Osteocyte (in vitro differentiated cells): ENCODE results near the gene NECTIN1. TPM values are rescaled to one million over a fixed set of nuclear protein-coding genes. Genes with fewer than 3 reads are reported as not detected.

Source experiments
- DNase-seq: peaks from one replicate; pipeline ENCODE4 v3.0.0; 2021; ENCODE audit warnings: mixed read lengths; ENCODE audit not compliant: unreplicated experiment; ENCODE audit errors: extremely low spot score
- H3K27ac Mint-ChIP-seq: one replicate; pipeline ENCODE4 v1.8.0; 2021; ENCODE audit warnings: mild to moderate bottlenecking, mixed read lengths; ENCODE audit not compliant: unreplicated experiment
- H3K27me3 Mint-ChIP-seq: one replicate; pipeline ENCODE4 v1.8.0; 2021; ENCODE audit warnings: mixed read lengths; ENCODE audit not compliant: unreplicated experiment
- H3K36me3 Mint-ChIP-seq: one replicate; pipeline ENCODE4 v1.8.0; 2021; ENCODE audit warnings: mixed read lengths; ENCODE audit not compliant: unreplicated experiment
- H3K4me1 Mint-ChIP-seq: one replicate; pipeline ENCODE4 v1.8.0; 2021; ENCODE audit warnings: mixed read lengths; ENCODE audit not compliant: unreplicated experiment
- H3K4me3 Mint-ChIP-seq: one replicate; pipeline ENCODE4 v1.8.0; 2021; ENCODE audit warnings: mild to moderate bottlenecking, moderate library complexity, mixed read lengths; ENCODE audit not compliant: unreplicated experiment
- H3K9me3 Mint-ChIP-seq: one replicate; pipeline ENCODE4 v1.8.0; 2021; ENCODE audit warnings: mixed read lengths; ENCODE audit not compliant: unreplicated experiment
- CTCF ChIP-seq: fragments of 200-600 bp; sonication (generic); IDR thresholded peaks from 2 replicates; pipeline ENCODE4 v1.5.0; 2021; ENCODE audit warnings: antibody characterized with exemption, mild to moderate bottlenecking, moderate library complexity
- total RNA-seq: library from RNA; stranded (reverse); gene quantifications from 2 replicates; pipeline ENCODE4 v1.2.1, GENCODE V29; 2021

NECTIN1 gene
- total RNA-seq, 1 donor from 2014 or later: 7.2 TPM

DNA sequence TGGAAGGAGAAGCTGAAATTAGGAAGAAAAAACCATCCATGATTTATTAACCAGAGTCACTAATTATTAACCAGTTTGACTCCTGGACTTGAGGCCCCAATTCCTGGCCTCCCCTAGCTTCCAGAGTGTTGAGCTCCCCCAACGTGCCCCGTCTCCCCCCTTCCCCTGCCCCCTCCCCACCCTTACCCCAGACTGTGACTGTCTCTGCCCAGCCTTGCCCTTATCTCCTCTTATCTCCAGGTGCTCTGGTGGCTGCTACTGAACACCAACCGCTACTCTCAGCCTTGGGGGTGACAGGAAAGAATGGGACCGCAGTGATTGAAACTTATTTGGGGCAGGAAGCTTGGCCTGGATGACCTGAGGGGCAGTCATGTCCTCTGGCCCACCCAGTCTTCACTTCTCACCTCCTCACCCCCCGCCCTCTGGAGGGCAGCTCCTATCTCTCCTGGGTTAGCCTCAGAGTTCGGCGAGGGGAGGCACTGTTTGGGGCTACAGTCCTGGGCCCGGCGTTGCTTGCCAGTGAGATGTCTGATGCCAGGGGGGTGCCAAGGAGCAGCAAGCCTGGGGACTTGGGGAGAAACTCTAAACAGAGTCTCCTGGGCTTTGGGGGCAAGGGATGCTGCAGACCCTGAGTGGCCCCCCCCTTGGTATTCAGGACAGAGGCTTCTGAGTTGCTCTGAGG is 15.5 kb downstream of the NECTIN1 start:
- no peak overlapping the region for H3K4me3 Mint-ChIP-seq
- TF ChIP-seq CTCF: no peak

DNA sequence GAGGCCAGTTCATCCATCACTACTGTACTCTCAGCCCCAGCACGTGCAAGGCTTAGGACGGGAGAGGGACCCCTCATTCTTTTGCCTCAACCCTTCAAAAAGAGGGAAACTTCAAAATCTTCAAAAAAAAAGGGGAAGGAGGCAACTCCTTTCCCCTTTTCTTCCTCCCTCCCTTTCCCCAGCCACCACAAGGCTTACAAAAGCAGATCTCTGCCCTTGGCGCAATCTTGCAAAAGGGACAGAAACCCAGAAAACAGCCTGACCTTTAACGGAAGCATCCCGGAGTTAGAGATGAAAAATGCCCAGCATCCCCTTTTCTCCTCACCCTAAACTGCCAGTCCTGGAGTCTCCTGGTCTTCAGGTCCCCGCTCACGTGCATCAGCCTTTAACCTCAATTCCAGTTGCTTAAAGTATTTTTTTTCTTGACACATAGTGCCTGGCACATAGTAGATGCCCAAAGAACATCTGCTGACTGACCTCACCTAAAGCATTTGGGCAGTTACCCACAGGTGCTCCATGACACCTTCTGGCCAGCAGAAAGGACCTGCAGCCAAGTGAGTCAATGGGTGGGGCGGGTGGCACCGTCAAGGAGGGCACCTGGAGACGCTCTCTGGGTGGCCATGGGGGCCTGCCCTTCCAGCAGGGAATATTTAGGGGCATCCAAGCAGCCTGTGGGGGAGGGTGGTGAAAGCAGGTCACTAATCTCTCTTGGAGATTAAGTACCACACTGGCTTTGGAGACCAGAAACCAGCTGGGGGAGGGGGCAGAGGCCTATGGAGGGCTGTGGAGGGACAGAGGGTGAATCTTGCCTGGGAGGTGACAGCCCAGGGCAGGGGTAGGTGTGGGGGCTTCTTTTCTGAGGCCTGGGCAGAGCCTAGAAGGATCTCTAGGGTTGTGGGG is 16.3 kb downstream of the NECTIN1 start:
- H3K4me3 Mint-ChIP-seq: no peak overlapping the region
- no peaks in the 10 kb centered on the region for H3K4me1 Mint-ChIP-seq
- no peaks in the 10 kb centered on the region for H3K27me3 Mint-ChIP-seq
- no peak for DNase-seq
- no peaks in the 10 kb centered on the region for H3K36me3 Mint-ChIP-seq
- no peak overlapping the region for H3K27ac Mint-ChIP-seq
- no peak for TF ChIP-seq CTCF
- H3K9me3 Mint-ChIP-seq: no peaks in the 10 kb centered on the region

More for the DNA sequence above, 15.5 kb downstream of the NECTIN1 start:
- no peaks in the 10 kb centered on the region for H3K27me3 Mint-ChIP-seq
- H3K36me3 Mint-ChIP-seq: no peaks in the 10 kb centered on the region
- no peak overlapping the region for H3K27ac Mint-ChIP-seq
- H3K4me1 Mint-ChIP-seq: no peaks in the 10 kb centered on the region
- DNase-seq: no peak
- no peaks in the 10 kb centered on the region for H3K9me3 Mint-ChIP-seq

DNA sequence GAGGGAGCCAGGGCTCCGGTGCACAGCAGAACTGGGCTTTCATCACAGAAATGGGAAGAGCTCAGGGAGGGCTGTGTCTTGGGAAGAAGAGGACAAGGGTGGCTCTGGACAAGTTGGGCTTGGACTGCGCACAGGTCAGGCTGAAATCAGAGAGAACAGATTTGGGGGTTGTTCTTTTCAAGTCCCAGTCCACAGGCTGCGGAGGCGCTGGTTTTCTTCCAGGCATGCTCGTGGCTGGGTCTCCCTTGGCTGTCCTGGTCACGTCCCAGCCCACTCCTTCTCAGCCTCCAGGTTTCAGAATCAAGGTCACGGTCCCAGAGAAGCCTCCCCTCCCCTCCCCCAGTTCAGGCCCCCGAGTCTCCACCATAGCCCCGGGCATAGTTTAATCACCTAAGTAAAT is 17.0 kb downstream of the NECTIN1 start:
- Mint-ChIP-seq H3K4me3 (no peak overlapping the region), H3K4me1 (no peaks in the 10 kb centered on the region), H3K36me3 (no peaks in the 10 kb centered on the region), H3K27me3 (no peaks in the 10 kb centered on the region), H3K9me3 (no peaks in the 10 kb centered on the region), H3K27ac (no peak overlapping the region)
- no peak for TF ChIP-seq CTCF
- no peak for DNase-seq

DNA sequence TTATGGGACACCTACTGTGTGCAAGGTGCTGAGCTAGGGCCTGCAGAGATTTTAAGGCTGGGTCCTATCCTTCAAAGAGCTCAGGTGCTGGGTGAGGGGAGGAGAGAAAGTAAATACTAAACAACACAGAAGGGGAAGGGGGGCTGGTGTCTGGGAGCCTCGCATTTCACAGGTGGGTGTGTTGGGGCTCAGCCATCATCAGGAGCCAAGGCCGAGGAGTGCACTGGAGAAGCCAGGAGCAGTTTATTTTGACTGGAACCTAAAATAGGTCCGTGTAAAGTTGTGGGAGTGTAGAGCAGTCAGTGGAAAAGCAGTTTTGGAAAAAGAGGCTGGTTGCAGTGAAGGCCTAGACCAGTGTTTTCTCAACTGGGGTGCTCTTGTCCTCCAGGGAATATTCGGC is 17.5 kb downstream of the NECTIN1 start:
- Mint-ChIP-seq H3K36me3 (no peaks in the 10 kb centered on the region), H3K27me3 (no peaks in the 10 kb centered on the region), H3K4me3 (no peak overlapping the region), H3K4me1 (no peaks in the 10 kb centered on the region), H3K27ac (no peak overlapping the region), H3K9me3 (no peaks in the 10 kb centered on the region)
- no peak for DNase-seq
- no peak for TF ChIP-seq CTCF

DNA sequence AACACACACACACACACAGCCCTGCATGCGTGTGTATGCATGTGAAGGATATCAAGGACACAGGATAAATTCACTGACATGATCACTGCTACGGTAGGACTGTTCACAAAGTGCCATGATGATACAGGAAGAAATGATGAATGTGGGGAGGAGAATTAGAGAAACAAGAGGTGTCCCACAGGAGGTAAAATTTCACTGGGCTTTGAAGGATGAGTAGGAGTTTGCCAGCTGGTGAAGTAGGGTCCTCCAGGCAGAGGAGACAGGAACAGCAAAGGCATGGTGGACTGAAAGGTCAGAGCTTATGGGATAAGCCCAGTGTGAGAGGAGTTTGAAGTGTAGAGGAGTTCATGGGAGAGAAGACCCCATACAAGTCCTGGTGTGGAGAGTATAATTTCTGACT is 18.6 kb downstream of the NECTIN1 start:
- Mint-ChIP-seq H3K4me1 (no peaks in the 10 kb centered on the region), H3K9me3 (no peaks in the 10 kb centered on the region), H3K27me3 (no peaks in the 10 kb centered on the region), H3K4me3 (no peak overlapping the region), H3K36me3 (no peaks in the 10 kb centered on the region), H3K27ac (no peak overlapping the region)
- TF ChIP-seq CTCF: no peak
- no peak for DNase-seq
